ENCODE results near the gene CEP85L.

CEP85L gene

DNA sequence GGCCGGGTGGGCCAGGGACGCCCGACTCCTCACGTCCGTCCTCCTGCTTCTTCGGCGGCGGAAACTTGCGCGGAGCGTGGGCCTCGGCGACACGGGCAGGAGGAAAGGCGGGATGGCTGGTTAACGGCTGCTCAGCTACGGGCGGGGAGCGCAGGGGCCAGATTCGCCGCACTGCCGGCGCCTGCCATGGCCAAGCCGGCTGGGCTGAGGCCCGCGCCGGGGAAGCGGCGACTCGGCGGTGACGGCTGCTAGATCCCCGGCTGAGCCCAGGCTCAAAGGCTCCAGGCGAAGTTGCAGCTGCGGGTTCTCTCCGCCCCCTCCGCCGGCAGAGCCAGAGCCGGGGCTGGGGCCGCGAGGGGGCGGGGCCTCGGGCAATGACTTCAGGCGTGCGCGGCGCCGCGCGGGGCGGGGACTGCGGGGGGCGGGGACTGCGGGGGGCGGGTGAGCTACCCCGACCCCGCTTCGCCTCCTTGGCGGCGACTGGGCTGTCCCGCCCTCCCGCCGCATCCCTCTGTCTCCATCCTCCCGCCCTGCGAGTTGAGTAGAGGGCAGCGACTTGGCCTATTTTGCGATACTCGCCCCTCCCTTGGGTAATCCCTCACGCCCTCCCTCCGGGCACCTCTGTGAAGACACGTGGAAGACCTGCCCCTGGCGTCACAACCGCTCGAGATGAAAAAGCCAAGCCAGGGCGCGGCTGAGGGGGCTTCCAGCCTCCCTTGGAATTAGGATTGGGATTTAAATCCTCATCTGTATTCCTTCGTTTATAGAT is at the start of gene CEP85L:
CEP85L (minus strand) TSS at position 310 of the 769 bp plus-strand sequence. CDS start 322 bp downstream, outside the sequence.
- peak; percentile 95 to 97 for DNase-seq

GRCh38 chr6:118700531-118700930 is 49.1 kb upstream of the CEP85L start:
- no peak for DNase-seq

DNA sequence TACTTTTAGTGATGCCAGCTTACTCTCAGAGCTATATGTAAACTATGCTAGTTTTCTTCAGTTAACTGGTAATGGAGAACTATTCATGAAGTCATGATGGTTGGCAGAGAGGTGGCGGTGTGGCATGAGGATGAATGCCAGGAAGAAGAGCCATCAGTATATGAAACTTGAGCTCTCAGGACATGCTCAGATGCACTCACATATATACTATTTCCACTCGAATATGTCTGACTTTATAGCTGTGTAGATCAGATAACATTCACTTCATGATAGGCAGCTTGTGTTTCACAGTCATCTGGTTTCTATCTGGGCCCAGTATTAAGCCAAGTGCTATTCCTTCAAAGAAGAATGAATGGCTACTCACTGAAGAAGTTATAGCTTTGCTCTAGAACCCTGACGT is 46.2 kb upstream of the CEP85L start:
- DNase-seq: peak in 1 of 2 experiments; percentile 63

GRCh38 chr6:118696271-118696670 is 44.9 kb upstream of the CEP85L start:
- DNase-seq: no peak

GRCh38 chr6:118693562-118693961 is 42.2 kb upstream of the CEP85L start:
- no peak for DNase-seq

DNA sequence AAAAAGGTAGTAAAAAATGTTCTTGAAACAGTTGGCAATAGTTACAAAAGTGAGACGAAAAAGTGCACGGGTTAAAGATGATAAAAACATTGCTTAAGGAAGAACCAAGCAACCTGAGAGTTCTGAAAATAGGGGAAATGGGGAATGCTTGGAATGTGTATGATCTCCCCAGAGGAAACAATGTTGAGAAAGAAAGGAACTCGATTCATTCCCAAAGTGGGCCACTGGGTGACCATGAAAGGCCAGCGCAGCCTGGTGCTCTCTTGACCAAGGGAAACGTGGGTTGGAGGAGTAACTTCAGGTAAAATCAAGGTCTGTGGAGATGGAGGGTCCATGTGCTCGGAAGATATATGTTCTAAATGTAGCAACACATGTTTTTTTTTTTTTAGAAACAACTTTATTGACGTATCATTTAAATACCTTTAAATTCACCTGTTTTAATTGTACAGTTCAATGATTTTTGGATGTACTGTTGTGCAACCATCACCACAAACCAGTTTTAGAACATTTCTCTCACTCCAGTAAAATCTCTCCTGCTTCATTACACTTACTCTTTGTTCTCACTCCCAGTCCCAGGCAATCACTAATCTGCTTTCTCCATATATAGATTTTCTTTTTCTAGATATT is 34.5 kb upstream of the CEP85L start:
- no peak for DNase-seq

DNA sequence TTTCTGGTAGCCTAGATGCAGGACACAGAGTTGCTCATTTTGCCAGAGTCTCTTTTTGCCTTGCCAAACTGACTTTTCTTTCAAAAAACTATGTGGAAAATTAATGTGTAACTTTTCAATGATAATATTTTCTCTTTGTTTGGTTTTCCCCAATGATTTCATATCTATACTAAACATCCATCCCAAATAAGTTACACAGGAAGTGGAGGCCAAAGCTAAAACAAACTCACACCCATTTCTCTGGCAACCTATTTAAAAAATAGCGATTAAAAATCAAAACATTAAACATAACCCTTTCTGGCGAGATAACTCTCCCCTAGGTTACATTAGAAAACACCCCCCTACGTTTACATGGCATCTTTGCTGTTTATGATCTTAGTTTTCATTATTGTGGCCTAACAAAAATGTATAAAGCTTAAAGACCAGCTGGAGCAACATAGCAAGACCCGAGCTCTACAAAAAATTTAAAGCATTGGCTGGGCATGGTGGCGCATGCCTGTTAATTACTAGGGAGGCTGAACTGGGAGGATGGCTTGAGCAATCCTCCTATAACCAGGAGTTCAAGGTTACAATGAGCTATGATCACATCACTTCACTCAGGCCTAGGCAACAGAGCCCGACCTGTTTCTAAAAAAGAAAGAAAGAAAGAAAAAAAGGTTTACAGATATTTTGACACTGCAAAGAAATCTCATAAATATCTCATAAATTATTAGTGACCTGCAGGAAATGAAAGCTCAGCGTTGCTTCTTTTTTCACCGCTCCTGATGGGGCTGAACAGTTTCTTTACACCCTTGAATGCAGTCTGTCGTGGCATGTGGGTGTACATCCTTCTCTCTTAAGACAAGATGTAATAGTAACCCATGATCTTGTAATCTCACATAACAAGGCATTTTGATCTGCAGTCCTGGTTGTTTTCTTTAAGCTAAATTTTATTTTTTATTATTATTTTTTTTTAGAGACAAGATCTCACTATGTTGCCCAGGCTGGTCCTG is 32.8 kb upstream of the CEP85L start:
- DNase-seq: no peak

- DNase-seq: no peak
These were observed 29.2 kb upstream of the CEP85L start for GRCh38 chr6:118680452-118681095.

DNA sequence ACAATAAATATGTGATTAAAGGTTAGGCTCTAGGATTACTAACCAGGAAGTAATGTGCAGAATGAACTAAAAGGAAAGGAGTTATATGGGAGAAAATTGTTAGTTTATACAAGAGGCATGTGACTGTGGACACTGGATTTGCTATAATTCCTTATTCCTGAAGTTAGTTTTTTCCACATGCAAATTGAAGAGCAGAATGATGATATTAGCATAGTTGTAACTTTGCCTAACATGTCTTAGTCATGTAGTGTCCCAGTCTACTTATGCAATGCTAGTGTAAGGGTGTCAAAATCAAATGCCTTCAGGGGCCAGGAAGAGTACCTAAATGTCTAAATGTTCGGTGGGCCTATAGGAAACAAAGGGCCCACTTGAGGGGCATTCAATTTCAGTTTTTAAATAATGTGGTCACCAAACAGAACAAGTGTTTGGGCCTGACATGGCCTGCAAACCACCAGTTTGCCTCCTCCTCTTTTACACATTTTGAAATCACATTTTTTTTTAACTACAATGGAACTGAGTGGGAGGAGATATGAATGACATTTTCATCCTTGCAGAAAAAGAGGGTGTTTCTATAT is 28.0 kb upstream of the CEP85L start:
- no peak for DNase-seq

GRCh38 chr6:118678866-118679265 is 27.5 kb upstream of the CEP85L start:
- no peak for DNase-seq

DNA sequence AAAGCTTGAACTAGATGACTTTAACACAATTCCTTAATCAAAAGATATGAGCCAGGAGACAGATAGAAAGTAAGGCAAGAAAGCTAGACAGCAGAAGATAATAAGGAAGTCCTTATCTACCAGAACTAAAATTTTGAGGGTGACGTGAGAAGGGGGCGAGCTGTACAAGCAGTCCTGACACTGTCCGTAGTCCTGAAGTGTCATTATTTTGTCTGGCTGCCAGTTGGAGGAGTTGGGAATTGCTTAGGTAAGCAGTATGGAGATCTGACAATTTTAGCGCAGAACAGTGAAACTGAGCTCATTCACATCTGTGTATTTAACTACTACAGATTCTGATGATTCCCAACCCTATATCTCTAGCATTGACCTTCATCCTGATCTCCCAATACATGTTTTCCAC is 25.8 kb upstream of the CEP85L start:
- DNase-seq: no peak

- no peak for DNase-seq
These were observed 23.8 kb upstream of the CEP85L start for GRCh38 chr6:118675225-118675624.

- no peak for DNase-seq
These were observed 23.4 kb upstream of the CEP85L start for GRCh38 chr6:118674772-118675171.

DNA sequence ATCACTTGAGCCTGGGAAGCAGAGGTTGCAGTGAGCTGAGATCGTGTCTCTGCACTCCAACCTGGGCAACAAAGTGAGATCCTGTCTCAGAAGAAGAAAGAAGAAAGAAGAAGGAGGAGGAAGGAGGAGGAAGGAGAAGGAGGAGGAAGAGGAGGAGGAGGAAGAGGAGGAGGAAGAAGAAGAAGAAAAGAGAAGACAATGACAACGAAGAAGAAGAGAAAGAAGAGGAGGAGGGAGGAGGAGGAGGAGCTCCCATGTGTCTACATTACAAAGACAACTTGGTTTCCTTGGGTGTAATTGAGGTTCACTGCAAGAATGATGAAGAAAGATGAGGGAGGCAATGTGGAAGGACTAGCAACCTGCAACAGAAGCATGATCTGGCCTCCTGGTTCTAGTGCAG is 21.3 kb upstream of the CEP85L start:
- DNase-seq: no peak

GRCh38 chr6:118669561-118669960 is 18.2 kb upstream of the CEP85L start:
- no peak for DNase-seq

GRCh38 chr6:118668761-118669385 is 17.5 kb upstream of the CEP85L start:
- peak in 1 of 2 experiments; percentile 64 for DNase-seq

- DNase-seq: no peak
These were observed 16.6 kb upstream of the CEP85L start for GRCh38 chr6:118667988-118668387.

DNA sequence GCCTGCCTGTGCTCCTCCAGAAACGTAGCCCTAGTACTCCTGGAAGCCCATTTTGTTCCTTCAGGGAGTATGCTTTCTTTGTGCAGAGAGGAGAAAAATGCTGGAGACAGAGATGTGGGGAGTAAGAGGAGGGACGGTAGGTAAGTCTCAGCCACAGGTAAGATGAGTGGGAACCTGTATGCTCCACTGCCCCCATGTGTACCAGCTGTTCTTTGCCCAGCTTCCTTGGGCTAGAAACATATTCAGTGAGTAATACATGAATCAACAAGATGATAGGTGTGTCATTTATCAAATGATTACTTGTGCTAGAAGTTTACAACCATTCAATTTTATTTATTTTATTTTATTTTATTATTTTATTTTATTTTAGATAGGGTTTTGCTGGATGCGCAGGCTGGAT is 13.6 kb upstream of the CEP85L start:
- DNase-seq: no peak

DNA sequence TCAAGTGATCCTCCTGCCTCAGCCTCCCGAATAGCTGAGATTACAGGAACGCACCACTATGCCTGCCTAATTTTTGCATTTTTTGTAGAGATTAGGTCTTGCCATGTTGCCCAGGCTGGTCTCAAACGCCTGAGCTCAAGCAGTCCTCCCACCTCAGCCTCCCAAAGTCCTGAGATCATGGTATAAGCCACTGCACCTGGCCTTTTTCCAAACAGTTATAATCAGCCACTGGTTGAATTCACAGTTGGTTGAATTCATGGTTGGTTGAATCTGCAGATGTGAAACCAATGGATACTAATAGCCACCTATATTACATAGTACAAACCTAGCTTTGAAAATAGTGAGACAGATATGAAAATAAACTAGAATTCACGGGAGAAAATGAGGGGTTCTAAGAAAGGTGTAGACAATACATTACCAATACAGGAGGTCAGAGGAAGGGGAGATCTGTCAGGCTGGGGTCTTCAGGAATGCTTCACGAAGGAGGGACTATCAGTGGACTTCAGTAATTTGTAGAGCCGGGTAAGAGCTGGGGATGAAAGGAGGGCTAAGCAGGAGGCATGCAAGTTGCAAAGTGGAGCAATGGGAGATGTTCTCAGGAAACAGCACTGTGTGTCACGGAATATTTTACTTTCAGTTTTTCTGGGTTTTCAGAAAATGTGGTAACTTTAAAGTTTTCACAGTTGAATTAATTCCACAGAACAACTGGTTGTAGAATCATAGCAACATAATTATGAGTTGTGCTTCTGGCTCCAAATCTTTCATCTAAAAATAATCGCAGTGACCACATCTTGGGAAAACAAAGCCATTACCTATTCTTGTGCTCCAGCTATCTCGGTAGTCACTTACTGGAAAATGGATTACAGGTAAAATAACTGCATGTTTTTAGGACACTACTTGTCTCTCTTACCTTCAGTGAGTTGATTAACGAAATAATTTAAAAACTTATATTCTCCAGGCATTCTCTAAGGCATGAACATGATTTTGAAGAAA is 12.9 kb upstream of the CEP85L start:
- no peak for DNase-seq

DNA sequence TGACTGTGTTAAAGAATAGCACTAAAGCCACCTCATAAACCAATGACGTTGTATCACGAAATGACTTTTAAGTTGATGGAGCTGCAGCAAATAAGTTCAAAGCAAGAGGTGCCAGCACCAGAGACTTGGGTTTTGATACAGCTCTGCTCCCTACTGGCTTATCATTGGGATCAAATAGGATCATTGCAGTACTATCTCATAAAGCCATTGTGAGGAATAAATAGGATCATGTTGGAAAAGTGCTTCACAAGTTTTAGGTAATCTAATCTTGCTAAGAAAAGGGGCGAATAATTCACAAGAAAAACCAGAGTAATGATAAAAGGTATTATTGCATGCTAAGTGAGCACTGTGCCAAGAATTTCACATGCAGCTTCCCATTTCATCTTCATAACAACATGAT is 10.4 kb upstream of the CEP85L start:
- no peak for DNase-seq

GRCh38 chr6:118660218-118660569 is 8.8 kb upstream of the CEP85L start:
- DNase-seq: peak; percentile 86 to 94

All from NCI-H524 (cell line).